ENCODE results near the gene THOC2. TPM values are rescaled to one million over a fixed set of nuclear protein-coding genes. Genes with fewer than 3 reads are reported as not detected.
"Not testable (repeated sequence)": the region's sequence is repeated elsewhere in the genome, so short reads cannot be mapped to it uniquely, and the experiment has no call there.

The THOC2 gene
- total RNA-seq, 1 donor from 2014 or later, result 27.8 TPM

- DNase-seq (ENCODE audit: low spot score), result no peak
- intact Hi-C loops (cut with DNase I), result no loop called here
These were observed 44.3 kb downstream of the THOC2 start for GRCh38 chrX:123688524-123688923.

- DNase-seq (ENCODE audit: low spot score), result no peak
- intact Hi-C loops (cut with DNase I), result no loop called here
These were observed 47.6 kb downstream of the THOC2 start for GRCh38 chrX:123685232-123685631.

- DNase-seq (ENCODE audit: low spot score), result no peak
- intact Hi-C loops (cut with DNase I), result no loop called here
These were observed 50.7 kb downstream of the THOC2 start for GRCh38 chrX:123682186-123682585.

GRCh38 chrX:123679733-123680460 is 53.0 kb downstream of the THOC2 start:
- intact Hi-C loops (cut with DNase I); DNase-seq (ENCODE audit: low spot score): not testable (repeated sequence)

GRCh38 chrX:123675154-123675553 is 57.7 kb downstream of the THOC2 start:
- no peak for DNase-seq (ENCODE audit: low spot score)
- intact Hi-C loops (cut with DNase I), result no loop called here

GRCh38 chrX:123673813-123674212 is 59.0 kb downstream of the THOC2 start:
- DNase-seq (ENCODE audit: low spot score), result no peak
- intact Hi-C loops (cut with DNase I), result no loop called here

- intact Hi-C loops (cut with DNase I), result no loop called here
- DNase-seq (ENCODE audit: low spot score), result no peak
These were observed 67.7 kb downstream of the THOC2 start for GRCh38 chrX:123665197-123665596.

- DNase-seq (ENCODE audit: low spot score); intact Hi-C loops (cut with DNase I): not testable (repeated sequence)
These were observed 68.2 kb downstream of the THOC2 start for GRCh38 chrX:123664467-123665167.

- DNase-seq (ENCODE audit: low spot score); intact Hi-C loops (cut with DNase I): not testable (repeated sequence)
These were observed 69.1 kb downstream of the THOC2 start for GRCh38 chrX:123663720-123664119.

- intact Hi-C loops (cut with DNase I); DNase-seq (ENCODE audit: low spot score): not testable (repeated sequence)
These were observed 76.3 kb downstream of the THOC2 start for GRCh38 chrX:123656507-123656906.

- intact Hi-C loops (cut with DNase I); DNase-seq (ENCODE audit: low spot score): not testable (repeated sequence)
These were observed 84.1 kb downstream of the THOC2 start for GRCh38 chrX:123648811-123649181.

GRCh38 chrX:123648028-123648810 is 84.6 kb downstream of the THOC2 start:
- no peak for DNase-seq (ENCODE audit: low spot score)
- intact Hi-C loops (cut with DNase I), result no loop called here

- DNase-seq (ENCODE audit: low spot score), result no peak
- intact Hi-C loops (cut with DNase I), result no loop called here
These were observed 85.6 kb downstream of the THOC2 start for GRCh38 chrX:123647244-123647643.

GRCh38 chrX:123629502-123629901 is 103.3 kb downstream of the THOC2 start:
- intact Hi-C loops (cut with DNase I), result no loop called here
- no peak for DNase-seq (ENCODE audit: low spot score)

- intact Hi-C loops (cut with DNase I), result no loop called here
- DNase-seq (ENCODE audit: low spot score), result no peak
These were observed 105.9 kb downstream of the THOC2 start for GRCh38 chrX:123626962-123627361.

- intact Hi-C loops (cut with DNase I), result no loop called here
- no peak for DNase-seq (ENCODE audit: low spot score)
These were observed 106.9 kb downstream of the THOC2 start for GRCh38 chrX:123625952-123626351.

- intact Hi-C loops (cut with DNase I), result no loop called here
These were observed 107.4 kb downstream of the THOC2 start for GRCh38 chrX:123625477-123625876.

GRCh38 chrX:123617007-123617406 is 115.8 kb downstream of the THOC2 start:
- DNase-seq (ENCODE audit: low spot score), result no peak
- intact Hi-C loops (cut with DNase I), result no loop called here

More at GRCh38 chrX:123625477-123625876, 107.4 kb downstream of the THOC2 start:
- DNase-seq (ENCODE audit: low spot score), result no peak

- intact Hi-C loops (cut with DNase I), result no loop called here
These were observed 121.9 kb downstream of the THOC2 start for GRCh38 chrX:123610915-123611314.

GRCh38 chrX:123607806-123608205 is 125.0 kb downstream of the THOC2 start:
- no peak for DNase-seq (ENCODE audit: low spot score)
- intact Hi-C loops (cut with DNase I), result no loop called here

More at GRCh38 chrX:123610915-123611314, 121.9 kb downstream of the THOC2 start:
- no peak for DNase-seq (ENCODE audit: low spot score)
